Measurements from ENCODE around the gene TMEM63B.
"Not testable (repeated sequence)": the region's sequence is repeated elsewhere in the genome, so short reads cannot be mapped to it uniquely, and the experiment has no call there.

Gene TMEM63B

DNA sequence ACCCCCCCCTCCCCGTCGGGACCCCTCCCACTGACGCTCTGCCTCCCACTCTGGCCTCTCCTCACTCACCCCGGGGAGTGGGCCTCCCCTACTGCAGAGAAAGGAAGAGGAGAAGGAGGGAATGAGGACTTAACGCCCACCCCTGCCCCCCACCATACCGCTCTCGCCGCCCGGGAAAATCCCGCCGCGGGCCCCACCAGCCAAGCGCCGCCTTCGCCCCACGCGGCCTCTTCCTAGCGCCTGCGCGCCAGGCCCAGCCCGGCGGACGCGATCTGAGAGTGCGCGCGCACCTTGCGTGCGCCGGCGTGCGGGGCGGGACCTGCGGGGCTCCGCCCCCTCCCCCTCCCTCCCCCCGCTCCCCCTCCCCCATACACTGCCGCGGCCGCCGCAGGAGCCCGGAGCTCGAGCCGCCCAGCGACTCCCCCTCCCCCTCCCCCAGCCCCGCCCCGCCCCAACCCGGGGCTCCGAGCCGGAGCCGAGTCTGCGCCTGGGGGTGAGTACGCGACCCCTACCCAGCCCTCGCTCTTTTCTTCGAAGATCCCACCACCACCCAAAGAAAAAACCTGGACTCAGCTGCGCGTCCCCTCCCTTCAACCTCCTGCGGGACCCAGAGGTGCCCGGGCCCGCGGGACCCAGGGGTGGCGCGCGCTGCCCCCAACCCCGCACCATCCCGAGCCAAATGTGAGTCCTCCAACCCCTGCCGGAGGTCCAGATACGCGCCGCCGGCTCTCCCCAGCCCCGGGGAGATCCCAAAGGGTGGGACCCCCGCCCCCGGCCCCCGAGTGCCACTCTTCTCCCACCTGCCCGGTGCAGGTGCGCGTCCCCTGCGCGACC, at the start of gene TMEM63B, which contains the start of gene MRPL14:
Gene TMEM63B (plus strand): TSS at position 369 of the 834 bp plus-strand sequence. CDS start 7,031 bp downstream, outside the sequence.
Gene MRPL14 (minus strand): TSS at position 267 of the 834 bp plus-strand sequence. CDS start 10,841 bp downstream, outside the sequence.
- DNase-seq (ENCODE audit: low read depth) = peak; percentile 89

DNA sequence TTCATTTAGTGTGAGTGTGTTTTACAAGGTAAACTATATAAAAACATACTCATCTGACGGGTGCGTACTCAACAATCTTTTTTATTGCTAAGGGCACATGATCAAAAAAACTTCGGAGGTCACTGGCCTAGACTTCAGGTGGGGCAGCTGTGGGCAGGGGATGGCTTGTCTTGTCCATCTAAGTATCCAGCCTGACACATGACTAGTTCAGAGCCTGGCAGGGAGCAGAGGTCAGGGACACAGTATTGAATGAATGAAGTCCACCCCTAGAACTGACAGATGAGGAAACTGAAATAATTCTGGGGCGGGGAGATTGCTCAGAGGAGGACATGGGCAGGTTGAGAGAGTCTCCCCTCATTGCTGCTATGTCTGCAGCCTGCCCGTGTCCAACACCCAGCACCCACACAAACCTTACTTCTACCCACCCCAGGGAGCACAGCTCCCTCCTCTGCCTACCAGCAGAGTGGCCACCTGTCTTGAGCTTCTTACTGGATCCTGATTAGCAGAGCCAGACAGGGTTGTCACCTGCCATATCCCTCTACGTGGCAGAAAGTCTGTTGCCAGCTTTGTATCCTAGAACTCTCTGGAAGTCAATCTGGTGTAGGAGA, 49.0 kb upstream of the TMEM63B start:
- no peak for DNase-seq (ENCODE audit: low read depth)

DNA sequence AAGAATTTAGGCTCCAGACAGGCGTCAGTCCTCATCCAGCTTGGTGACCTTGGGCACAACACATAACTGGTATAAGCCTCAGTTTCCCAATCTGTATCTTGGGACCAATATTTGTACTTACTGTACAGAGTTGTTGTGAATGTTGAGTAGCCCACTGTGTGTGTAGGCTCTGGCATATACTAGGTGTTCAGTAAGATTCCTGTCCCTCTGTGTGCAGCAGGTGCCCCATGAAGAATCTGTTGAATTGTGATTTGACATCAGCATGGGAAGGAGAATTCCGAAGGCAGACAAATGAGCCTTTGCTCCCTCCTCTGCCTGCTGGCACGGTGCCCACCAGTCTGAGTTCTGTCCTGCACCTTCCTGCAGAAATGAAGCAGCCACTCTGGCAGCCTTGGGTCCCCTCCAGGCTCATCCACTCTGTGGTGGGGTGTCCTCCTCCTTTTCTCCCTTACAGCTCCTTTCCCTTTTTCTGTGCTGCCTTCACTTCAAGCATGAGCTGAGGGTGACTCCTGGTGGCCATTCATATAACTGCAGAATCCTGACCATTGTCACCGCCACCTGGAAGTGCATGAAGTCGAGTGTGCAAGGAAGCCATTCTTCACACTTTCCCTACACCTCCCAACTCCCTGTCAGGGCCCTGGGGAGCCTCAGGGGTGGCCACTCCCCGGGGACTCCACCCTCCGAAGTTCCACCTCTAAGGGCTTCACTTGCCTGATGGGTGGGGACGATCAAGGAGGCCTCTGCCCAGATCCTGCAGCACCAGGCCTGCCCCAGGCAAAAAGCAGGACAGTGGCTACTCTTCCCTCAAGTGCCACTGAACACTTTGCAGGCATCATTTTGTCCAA, 48.3 kb upstream of the TMEM63B start:
- peak; percentile 46 for DNase-seq (ENCODE audit: low read depth)

DNA sequence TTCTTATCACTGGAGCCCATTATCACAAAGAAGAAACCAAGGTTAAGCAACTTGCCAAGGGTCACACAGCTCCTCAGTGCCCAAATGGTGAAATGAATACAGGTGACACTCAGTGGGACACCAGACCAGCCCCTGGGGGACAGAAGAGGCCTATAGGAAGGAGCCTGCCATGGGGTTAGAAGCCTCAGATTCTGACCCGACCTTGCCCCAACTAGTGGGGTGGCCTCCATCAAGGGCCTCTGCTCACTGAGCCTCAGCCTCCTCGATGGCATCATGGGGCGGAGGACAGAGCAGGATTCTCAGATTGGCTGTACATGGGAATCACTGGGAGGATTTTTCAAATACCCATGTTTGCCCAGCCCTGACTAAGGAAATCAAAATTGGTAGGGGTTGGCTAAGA, 47.7 kb upstream of the TMEM63B start:
- no peak for DNase-seq (ENCODE audit: low read depth)

DNA sequence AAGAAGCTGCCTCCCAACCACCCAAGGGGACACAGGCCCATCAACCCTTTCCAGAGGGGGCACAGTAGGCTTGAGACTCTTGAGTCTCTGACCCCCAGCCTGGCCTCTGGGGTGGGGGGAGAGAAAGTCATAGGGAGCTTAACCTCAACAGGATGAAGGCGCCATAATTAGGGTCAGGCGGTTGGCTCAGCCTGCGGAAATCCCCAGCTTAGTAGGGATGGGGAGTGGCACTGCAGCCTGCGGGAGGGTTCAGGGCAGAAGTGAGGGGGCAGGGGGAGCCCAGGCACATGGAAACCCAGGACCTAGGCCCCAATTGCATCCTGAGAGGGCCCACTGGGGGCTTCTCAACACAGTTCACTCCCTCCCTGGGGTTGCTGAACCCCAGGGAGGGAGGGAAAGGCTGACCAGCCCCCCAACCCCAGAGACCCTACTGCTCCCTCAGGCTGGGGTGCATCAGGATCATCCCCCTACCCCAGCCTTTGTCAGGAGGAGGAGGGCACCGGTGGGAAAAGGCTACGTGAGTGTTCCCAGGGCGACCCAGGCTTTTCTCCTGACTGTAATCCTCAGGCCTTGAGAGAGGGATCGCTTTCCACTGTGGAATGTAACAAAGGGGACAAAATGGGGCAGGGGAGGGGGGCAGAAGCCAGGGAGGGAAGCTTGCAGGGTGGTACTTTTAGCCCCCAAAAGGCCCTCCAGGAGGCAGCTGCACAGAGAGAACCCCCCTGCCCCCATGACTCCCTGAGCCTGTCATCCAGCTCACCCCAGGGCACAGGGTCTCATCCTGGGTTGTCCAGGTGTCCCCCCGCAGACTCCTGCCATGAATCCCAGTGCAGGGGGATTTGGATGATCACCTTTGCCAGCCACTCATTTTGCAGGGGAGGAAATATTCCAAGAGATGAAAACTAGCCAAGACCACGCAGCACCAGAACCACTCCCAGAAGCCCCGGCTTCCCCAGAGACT, 46.5 kb upstream of the TMEM63B start:
- DNase-seq (ENCODE audit: low read depth) = no peak

DNA sequence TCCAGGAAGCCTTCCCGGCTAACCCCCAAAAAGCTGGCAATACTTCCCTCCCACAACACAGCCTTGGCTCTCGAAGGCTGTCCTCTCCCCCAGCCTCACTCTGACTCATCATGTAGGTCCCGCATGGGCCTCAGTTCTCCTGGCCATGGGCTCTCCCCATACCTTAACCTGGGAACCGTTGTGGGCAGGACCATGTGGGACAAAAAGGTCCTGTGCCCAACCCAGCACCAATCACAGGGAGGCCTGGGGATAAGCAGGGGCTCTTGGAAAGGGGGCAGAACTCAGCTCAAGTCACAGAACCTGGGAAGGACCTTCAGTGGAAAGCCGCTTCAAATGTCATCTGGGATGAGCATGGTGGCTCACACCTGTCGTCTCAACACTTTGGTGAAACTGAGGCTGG, 45.6 kb upstream of the TMEM63B start:
- no peak for DNase-seq (ENCODE audit: low read depth)

DNA sequence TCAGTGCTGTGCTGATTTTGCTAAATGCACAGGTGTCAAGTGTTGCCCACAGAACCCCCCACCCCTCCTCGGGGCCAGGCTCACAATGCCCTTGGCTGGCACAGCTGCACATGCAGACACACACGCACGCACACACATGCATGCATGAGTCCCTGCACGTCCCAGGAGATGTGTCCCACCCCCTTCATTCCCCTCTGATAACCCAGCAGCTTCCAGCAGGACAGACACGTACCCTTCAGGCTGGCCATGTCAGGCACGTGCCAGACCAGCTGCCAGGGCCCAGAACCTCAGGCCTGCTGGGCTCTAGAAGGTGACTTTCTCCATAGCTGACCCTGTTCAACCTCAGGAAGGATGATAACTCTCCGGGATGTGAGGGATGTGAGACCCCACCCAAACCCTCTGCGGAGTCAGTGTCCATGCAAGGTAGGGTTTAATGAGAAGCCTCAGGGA, 44.5 kb upstream of the TMEM63B start:
- no peak for DNase-seq (ENCODE audit: low read depth)

DNA sequence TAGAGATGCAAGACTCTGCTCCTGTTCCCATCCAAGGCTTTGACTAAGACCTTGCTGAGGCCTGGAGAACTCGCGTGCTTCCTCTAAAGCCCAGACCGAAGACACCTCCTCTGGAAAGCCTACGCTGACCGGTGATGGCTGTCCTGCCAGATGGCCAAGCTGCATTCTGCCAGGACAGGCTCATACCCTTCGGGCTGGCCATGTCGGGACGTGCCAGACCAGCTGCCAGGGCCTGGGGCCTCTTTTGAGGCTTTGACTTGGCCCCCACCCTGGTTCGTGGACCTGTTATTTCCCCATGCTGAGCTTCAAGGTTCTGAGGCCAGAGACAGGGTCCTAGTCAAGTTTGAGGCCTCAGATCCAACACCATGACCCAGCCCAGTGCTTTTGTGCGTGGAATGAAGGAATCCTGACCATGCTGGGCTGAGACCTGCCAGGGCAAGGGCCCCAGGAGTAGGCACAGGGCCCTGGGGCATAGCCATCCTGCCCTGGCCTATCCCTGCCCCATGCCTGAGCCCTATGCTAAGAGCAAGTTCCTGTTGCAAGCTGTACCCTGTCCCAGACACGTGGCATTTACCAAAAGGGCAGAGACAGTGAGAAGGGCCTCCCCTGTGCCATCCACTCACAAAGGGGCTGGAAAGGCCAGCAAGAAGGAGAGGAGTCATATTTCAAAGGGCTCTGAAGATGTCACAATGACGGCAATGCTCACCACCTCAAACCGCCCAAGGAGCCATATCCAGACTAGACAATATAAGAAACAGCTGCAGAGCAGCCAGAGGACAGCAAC, 42.9 kb upstream of the TMEM63B start:
- DNase-seq (ENCODE audit: low read depth) = no peak

DNA sequence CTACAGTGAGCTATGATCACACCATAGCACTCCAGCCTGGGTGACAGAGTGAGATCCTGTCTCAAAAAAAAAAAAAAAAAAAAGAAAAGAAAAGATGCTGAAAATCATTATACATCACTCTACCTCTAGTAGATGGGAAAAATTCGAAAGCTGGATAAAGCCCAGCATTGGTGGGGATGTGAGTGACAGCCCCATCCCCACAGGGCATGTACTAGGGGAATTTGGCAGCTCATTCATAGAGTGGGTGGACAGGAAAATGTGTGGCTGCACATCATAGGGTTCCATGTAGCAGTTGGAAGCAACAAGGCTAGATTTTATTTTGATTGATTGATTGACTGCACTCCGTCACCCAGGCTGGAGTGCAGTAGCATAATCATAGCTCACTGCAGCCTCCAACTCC, 42.1 kb upstream of the TMEM63B start:
- no peak for DNase-seq (ENCODE audit: low read depth)

DNA sequence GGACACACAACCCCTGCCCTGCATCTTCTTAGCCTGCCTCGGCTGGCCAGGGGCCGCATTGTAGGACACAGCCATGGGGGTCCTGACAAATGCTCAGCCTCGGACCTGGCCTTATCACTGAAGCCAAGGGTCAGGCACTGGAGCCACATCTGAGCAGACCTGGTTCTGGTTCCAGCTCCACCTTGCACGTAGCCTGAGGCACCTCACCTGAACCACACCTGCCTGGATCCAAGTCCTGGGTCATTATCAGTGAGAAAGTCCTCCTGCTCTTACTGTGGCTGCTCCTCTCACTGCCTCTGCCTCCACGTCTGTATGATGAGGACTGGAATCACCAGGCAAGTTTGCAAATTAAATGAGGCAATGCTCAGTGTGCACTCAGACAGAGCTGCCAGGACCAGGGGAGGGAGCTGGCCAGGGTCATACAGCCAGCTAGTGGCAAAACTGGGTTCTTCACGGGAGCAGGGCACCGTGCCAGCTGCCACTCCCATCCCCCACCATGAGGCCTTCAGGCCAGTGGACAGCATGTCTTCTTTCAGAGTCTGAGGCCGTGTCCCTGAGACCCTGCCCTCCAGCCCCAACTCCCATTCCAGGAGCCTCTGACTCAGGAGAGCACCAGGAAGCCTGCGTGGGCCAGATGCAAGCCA, 40.3 kb upstream of the TMEM63B start:
- no peak for DNase-seq (ENCODE audit: low read depth)

DNA sequence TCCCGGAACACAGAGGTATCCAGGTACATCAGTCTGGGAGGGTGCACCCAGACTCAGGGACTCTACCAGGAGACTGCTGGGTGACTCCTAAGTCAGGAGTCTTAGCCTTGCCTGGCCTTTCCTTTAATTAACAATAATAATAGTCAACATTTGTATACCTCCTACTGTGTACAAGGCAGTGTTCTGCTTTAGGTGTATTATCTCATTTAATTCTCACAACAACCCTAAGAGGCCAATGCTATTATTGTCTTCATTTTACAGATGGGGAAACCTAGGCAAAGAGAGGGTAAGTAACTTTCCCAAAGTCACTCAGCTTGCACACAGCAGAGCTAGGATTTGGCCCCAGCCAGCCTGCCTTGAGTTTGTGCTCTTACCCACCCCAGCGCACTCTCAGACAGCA, 39.7 kb upstream of the TMEM63B start:
- no peak for DNase-seq (ENCODE audit: low read depth)

DNA sequence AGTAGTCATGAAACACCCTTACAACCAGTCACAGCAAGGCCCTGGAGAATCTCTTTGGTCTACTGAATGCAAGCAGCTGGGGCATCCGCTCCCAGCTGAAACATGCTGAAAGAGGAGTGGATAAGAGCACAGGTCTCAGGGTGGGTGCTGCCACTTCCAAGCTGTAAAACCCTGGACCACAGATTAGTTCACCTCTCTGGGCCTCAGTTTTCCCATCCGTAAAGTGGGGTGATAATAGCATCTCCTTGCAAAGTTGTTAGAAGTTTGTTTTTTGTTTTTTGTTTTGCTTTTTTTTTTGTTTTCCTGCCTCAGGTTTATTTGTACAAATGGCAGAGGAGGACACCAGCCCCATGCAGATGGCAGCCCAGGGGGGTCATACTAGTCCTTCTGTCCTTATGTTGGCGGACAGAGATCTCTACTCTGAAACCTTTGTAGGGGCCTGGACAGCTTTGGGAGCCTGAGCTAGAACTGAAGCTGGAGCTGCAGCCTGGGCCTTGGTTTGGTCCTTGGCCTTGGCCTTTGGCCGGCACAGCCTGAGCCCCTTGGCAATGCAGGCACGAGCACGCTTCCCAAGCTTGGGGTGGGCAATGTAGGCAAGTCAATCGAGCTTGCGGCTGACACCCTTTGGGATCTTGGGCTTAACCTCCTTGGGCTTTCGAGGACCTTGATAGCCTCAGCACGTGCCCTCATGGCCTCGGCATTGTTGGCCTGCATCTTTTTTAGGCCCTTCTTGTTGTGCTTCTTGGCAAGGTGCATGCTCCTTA, 38.3 kb upstream of the TMEM63B start:
- no peak for DNase-seq (ENCODE audit: low read depth)

DNA sequence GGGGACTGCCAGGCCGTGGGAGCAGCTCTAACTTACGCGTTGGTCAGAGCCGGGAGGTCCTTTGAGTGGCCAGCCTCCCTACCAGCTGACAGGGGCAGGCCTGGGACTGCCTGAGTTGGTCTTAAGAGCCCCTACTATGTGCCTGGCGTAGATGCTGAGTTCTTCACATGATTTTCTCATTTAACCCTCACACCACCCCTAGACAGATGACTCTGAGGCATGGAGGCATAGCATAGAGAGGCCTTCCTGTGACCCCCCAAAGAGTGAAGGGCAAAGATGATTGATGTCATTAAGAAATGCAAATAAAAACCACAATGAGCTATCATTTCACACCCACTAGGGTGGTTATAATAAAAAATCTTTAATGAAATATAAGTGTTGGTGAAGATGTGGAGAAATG, 36.9 kb upstream of the TMEM63B start:
- no peak for DNase-seq (ENCODE audit: low read depth)

DNA sequence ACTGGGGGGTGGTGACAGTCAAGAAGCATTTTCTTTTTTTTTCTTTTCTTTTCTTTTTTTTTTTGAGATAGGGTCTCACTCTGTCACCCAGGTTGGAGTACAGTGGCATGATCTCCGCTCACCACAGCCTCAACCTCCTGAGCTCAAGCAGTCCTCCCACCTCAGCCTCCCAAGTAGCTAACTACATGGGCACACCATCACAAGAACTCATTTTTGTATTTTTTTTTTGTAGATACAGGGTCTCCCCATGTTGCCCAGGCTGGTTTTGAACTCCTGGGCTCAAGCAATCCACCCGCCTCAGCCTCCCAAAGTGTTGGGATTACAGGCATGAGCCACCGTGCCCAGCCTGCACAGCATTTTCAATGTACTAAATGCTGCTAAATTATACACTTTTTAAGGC, 36.0 kb upstream of the TMEM63B start:
- DNase-seq (ENCODE audit: low read depth) = not testable (repeated sequence)

DNA sequence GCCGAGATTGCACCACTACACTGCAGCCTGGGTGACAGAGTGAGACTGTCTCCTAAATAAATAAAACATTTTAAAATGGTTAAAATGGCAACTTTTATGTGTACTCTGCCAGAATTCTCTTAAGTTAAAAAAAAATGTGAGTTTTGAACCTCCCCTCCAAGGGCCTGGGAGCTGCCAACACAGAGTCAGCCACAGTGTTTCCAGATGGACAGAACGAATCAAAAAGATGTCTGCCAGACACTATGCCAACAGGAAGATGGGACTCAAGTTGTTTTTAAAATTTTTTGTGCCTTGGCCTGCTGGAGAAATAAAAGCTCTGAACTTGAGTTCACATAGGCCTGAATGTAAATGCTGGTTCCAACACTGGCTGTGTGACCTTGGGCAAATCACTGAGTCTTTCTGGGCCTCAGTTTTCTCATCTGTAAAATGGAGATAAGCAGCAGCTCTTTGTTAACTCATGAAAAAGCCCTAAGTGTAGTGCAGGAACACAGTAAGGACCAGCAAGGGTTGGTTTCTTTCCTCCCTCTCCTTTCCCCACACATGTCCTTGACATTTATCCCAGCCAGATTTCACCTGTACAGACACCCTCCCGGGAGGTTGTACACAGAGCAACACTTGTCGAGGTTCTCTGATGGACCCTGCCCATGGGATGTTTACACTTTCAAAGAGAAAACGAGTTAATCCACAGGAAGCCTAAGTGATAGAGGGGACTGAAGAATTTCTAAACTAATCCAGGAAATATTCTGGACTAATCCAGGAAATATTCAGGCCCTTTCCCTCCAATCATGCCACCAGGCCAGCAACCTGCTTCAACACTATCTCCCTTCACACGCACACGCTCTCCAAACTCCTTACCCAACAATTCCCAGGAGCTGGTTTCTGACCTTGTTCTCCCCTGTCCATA, 35.1 kb upstream of the TMEM63B start:
- no peak for DNase-seq (ENCODE audit: low read depth)

DNA sequence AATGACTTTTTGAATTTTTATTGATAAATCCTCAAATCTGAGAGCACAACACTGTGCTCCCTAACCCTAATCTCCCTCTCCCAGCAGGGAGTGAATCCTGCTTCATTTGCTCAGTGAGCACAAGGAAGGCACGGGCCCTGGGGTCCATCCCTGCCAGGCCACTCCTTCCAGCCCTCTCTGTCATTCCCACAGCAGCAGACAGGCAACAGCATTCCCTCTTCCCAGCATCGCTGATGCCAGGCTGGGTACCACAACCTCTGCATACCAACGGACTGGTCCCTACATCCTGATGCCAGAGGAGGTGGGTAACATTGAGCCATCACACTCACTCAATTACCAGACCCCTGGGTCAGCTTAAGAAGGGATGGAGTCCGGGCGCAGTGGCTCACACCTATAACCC, 34.3 kb upstream of the TMEM63B start:
- no peak for DNase-seq (ENCODE audit: low read depth)

DNA sequence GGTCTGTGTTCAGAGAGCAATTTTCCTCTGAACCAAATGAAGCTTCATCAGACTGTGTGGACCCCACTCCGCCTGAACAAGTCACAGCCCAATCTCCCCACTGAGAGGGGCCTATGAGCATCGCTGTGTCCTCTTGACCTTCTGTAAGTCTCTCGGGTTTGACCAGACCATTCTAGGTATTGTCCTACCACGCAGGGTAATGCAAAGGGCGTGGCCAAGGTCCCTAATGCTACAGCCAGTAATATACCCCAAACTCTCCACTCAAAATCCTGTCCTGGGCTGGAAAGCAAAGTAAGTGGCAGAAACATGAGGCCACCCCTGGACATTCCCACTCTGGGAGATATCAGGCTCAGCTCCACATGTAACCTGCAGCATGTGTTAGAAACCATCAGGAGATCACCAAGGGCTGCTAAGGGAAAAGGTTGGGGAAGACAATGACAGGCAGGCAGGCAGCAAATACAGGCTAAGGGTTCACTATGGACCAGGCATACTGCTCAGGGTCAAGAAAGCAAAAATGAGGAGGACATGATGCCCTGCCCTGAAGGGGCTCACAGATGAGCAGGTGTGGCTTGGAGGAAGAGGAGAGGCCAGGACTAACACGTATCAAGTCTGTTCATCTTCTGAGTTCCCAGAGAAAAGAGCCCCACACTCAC, 33.5 kb upstream of the TMEM63B start:
- DNase-seq (ENCODE audit: low read depth) = no peak
